NCI-H345 treated with DMSO at 0.1 percent for 48 hours (cell line): ENCODE data around the gene LTV1.
"Not testable (repeated sequence)": the region's sequence is repeated elsewhere in the genome, so short reads cannot be mapped to it uniquely, and the experiment has no call there.

Experiments used
- DNase-seq: peaks from one replicate; lab custom pipeline; 2025; ENCODE audit not compliant: unreplicated experiment; lab: John Stamatoyannopoulos, UW

Gene LTV1, protein sequence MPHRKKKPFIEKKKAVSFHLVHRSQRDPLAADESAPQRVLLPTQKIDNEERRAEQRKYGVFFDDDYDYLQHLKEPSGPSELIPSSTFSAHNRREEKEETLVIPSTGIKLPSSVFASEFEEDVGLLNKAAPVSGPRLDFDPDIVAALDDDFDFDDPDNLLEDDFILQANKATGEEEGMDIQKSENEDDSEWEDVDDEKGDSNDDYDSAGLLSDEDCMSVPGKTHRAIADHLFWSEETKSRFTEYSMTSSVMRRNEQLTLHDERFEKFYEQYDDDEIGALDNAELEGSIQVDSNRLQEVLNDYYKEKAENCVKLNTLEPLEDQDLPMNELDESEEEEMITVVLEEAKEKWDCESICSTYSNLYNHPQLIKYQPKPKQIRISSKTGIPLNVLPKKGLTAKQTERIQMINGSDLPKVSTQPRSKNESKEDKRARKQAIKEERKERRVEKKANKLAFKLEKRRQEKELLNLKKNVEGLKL

GRCh38 chr6:143842902-143843676, at the start of gene LTV1:
TSS of gene LTV1 (plus strand) at chr6:143843338. CDS start at chr6:143843478, 140 bp downstream.
- DNase-seq, result peak; percentile 87

GRCh38 chr6:143796551-143796950, 46.6 kb upstream of the LTV1 start:
- DNase-seq, result not testable (repeated sequence)

GRCh38 chr6:143798487-143798886, 44.7 kb upstream of the LTV1 start:
- not testable (repeated sequence) for DNase-seq

- no peak for DNase-seq
Measured at GRCh38 chr6:143802833-143803565, 40.1 kb upstream of the LTV1 start.

DNA sequence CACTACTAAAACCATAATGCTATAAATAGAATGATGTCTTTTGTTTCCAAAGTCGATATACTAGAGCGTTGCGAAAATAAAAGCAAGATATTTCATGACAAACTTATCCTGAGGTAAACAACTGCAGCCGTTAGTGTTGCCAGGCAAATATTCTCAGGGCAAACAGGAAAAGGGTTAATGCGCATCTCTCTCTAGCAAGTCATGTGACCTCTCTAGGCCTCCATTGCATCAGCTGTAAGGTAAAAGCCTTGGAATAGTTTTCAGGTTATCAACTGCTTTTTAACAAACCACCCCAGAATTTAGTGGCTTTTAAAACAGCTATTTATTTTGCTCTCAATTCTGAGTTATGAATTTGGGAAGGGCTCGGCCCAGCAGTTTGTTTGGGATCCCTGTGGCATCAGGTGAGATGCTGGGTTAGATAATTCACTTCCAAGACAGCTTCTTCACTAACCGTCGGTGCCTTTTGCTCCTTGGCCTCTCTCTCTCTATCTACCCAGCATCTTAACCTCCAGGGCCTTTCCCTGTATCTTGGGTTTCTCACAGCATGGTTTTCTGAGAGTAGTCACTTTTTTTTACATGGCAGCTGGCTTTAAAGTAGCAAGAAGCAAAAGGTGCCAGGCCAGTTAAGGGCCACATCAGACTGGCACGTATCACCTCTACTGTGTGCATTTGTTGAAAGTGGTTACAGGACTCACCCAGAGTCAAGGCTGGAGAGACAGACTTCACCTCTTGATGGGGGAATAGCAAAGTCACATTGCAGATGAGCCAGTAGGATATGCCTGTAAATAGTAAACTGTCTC, 39.2 kb upstream of the LTV1 start:
- no peak for DNase-seq

GRCh38 chr6:143804835-143805239, 38.3 kb upstream of the LTV1 start:
- DNase-seq, result no peak

DNA sequence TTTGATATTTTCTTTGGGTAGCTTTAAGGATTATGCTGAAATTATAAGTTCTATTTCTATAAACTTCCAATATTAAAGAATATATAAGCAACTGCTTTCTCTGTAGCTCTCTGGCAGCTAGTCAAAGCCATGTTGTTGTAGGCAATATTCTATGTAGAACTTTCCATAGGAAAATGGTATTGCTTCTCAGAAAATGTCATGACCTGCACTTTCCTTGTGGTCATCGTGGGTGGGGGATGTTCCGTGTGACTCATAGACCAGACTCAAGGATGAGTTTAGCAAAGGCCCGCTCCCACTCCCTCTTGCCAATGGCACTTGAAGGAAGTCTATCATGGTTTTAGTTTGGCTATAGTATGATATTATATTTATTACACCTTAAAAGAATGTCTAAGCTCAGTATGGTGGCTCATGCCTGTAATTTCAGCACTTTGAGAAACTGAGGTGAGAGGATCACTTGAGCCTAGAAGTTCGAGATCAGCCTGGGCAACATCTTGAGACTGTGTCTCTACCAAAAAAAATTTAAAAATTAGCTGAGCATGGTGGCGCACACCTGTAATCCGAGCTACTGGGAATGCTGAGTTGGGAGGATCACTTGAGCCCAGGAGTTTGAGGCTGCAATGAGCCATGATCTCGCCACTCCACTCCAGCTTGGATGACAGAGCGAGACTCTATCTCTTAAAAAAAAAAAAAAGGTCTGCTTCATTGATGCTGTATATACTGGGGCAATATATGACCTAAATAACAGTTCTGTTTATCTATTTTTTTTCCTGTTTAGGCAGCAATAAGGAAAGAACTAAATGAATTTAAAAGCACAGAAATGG, 36.6 kb upstream of the LTV1 start:
- DNase-seq, result no peak

DNA sequence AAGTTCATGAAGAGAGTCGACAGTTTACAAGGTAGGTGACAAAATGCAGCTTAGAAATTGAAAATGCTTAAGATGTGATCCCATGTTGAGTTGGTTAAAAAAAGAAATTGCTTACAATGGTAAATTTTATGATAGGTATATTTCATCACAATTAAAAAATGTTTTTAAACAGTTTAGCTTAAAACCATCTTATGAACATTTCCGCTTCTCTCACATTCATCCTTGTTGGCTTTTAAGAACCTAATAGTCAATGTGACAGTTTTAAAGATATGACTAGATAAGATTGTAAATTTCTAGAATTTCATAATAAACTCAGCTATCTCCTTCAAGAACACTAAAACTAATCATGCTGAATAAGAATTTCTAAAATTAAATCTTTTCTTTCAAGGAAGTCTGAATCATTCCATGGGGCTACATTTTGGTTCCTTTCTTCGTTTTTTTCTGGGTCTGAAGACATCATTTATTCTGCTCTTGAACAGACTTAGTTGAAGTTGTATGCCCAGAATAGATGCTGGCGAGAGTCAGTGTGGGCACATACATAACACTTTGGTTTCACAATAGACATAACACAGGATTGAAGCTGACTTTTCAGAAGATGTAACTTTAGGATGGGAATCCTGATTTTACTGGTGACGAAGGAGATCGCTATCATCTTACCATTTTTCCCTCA, 35.9 kb upstream of the LTV1 start:
- DNase-seq, result no peak

GRCh38 chr6:143810745-143811144, 32.4 kb upstream of the LTV1 start:
- no peak for DNase-seq

DNA sequence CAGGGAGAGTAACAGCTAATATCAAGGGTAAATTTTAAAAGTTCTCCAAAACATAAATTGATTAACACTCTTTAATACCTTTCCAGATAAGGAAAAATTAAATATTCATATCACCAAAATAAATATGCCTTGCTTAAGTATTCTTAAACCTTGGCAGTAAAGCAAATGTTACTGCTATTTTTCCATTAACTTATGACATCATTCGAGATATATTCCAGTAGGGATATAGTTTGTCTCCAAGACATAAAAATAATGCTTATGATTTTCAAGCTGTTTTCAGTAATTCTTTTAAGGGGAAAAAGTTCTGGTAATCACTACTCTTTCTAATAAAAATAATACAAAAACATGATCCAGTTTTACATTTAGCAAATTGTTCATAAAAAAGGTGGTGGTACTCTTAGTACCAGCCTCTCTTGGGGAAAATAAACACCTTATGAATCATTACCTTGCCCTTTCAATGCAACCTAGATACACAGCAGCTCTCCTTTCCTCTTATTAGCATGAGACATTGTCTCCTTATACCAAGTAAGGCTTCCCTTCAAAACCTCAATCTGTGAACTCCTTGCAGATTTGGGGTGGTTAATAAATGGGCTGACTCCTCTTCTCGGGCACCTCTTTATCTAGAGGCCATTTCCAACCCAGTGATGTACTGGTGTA, 31.5 kb upstream of the LTV1 start:
- no peak for DNase-seq

DNA sequence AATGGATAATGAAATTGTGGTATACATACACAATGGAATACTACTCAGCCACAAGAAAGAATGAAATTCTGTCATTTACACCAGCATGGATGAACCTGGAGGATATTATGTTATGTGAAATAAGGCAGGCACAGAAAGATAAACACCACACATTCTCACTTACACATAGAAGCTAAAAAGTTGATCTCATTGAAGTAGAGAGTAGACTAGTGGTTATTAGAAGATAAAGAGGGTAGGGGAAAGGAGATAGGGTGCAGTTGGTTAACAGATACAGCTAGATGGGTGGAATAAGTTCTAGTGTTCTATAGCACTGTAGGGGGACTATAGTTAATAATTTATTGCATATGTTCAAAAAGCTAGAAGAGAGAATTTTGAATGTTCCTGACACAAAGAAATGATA, 25.5 kb upstream of the LTV1 start:
- no peak for DNase-seq

DNA sequence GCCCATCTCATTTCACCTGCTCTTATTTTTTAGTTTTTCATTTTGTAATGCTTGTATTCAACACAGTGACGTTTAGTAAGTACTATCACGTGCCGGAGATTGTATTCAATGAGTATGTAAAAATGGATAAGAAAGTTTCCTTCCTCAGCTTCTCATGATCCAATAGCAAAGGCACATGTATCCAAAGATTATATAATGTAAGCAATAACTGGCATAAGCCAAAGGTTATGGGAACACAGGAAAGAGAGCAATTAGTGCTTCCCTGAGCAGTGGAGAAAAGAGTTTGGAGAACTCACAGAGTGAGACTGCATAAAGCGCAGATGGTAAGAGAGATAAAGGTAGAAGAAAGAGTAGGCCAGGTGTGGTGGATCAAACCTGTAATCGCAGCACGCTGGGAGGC, 21.8 kb upstream of the LTV1 start:
- DNase-seq, result no peak

- no peak for DNase-seq
Measured at GRCh38 chr6:143822584-143823024, 20.5 kb upstream of the LTV1 start.

GRCh38 chr6:143823548-143823947, 19.6 kb upstream of the LTV1 start:
- DNase-seq, result no peak

DNA sequence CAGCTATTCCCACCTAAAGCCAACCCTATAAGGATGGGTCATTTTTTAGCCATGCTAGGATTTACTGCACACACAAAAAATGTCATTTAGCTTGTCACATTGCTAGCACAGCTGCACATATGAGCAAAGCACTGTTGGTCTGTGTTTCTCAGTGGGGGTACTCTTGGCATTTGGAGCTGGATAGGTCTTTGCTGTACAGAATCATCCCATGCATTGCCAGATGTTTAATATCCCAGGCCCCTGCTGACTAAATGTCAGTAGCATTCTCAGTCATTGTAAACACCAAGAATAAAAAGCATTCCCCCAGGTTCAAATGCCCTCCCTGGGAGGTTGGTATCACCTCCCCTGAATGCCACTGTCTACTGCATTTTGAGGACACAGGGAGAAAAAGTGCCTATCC, 14.6 kb upstream of the LTV1 start:
- no peak for DNase-seq

- DNase-seq, result no peak
Measured at GRCh38 chr6:143836150-143836549, 7.0 kb upstream of the LTV1 start.

GRCh38 chr6:143838395-143838794, 4.7 kb upstream of the LTV1 start:
- no peak for DNase-seq

- no peak for DNase-seq
Measured at GRCh38 chr6:143839196-143839595, 3.9 kb upstream of the LTV1 start.
